HepG2 (cell line): Measurements from ENCODE around the gene INPP5K. TPM values are rescaled to one million over a fixed set of nuclear protein-coding genes. Genes with fewer than 3 reads are reported as not detected.
A peak's percentile ranks its signal among the peaks of the same experiment; 100 is the strongest.

Experiments used
- ATF6 ChIP-seq: sonication (generic); formaldehyde crosslinking; conservative IDR thresholded peaks from 2 replicates; pipeline ENCODE4 v1.4.0; 2020; ENCODE audit warnings: missing genetic modification reagents
- EED ChIP-seq: sonication (generic); formaldehyde crosslinking; IDR thresholded peaks from 2 replicates; pipeline ENCODE4 v1.5.0; 2020; ENCODE audit warnings: mild to moderate bottlenecking, missing genetic modification reagents
- FOXM1 ChIP-seq: sonication (generic); formaldehyde crosslinking; IDR thresholded peaks from 2 replicates; pipeline ENCODE4 v1.5.0; 2020; ENCODE audit warnings: missing genetic modification reagents
- KDM6A ChIP-seq: IDR thresholded peaks from 2 replicates; pipeline ENCODE4 v1.6.1; 2016; ENCODE audit warnings: low read depth
- MED1 ChIP-seq: sonication (generic); formaldehyde crosslinking; IDR thresholded peaks from 2 replicates; pipeline ENCODE4 v1.4.0; 2020; ENCODE audit warnings: missing genetic modification reagents
- MLXIP ChIP-seq: sonication (generic); formaldehyde crosslinking; IDR thresholded peaks from 2 replicates; pipeline ENCODE4 v1.9.0; 2021; ENCODE audit warnings: missing genetic modification reagents, borderline replicate concordance
- POGK ChIP-seq: sonication (generic); formaldehyde crosslinking; conservative IDR thresholded peaks from 2 replicates; pipeline ENCODE4 v1.8.0; 2022; ENCODE audit warnings: mild to moderate bottlenecking, moderate library complexity, missing genetic modification reagents
- PTBP1 ChIP-seq: fragments of 200-400 bp; formaldehyde crosslinking; IDR thresholded peaks from 2 replicates; pipeline ENCODE4 v1.6.1; 2018; ENCODE audit warnings: low read length, low read depth; ENCODE audit not compliant: poor library complexity, severe bottlenecking
- TIGD3 ChIP-seq: sonication (generic); formaldehyde crosslinking; IDR thresholded peaks from 2 replicates; pipeline ENCODE4 v1.5.1; 2020; ENCODE audit warnings: mild to moderate bottlenecking, missing genetic modification reagents, borderline replicate concordance
- XRCC5 ChIP-seq: fragments of 200-400 bp; formaldehyde crosslinking; optimal IDR thresholded peaks from 2 replicates; pipeline ENCODE3; 2017; ENCODE audit warnings: mild to moderate bottlenecking, low read length
- ZNF605 ChIP-seq: sonication (generic); formaldehyde crosslinking; IDR thresholded peaks from 2 replicates; pipeline ENCODE4 v1.8.0; 2022; ENCODE audit warnings: mild to moderate bottlenecking, missing genetic modification reagents
- ZNF691 ChIP-seq: sonication (generic); formaldehyde crosslinking; IDR thresholded peaks from 2 replicates; pipeline ENCODE4 v1.4.0; 2020; ENCODE audit warnings: missing genetic modification reagents, low read depth, mild to moderate bottlenecking, borderline replicate concordance
- ZNF720 ChIP-seq: sonication (generic); formaldehyde crosslinking; IDR thresholded peaks from 2 replicates; pipeline ENCODE4 v1.4.0; 2020; ENCODE audit warnings: missing genetic modification reagents
- ZNF850 ChIP-seq: sonication (generic); formaldehyde crosslinking; conservative IDR thresholded peaks from 2 replicates; pipeline ENCODE4 v1.9.0; 2021; ENCODE audit warnings: mild to moderate bottlenecking, missing genetic modification reagents
- polyA plus RNA-seq, 8 experiments: library from polyadenylated mRNA; depleted of rRNA in 3 of 8; stranded (reverse) in 7 of 8; unstranded in 1 of 8; fragments of >200 nt; fragmentation: Illumina TruSeq in 4 of 8; extraction: Trizol in 4 of 8; gene quantifications; 2 replicates each; pipeline versions ENCODE4 v1.2.1 to v1.2.3, GENCODE V29; 2011 to 2016; ENCODE audit warnings: low read depth in 4 of 8, missing spikeins in 1 of 8, mixed read lengths in 1 of 8; ENCODE audit not compliant: insufficient read depth in 1 of 8
- total RNA-seq, 5 experiments: library from RNA; depleted of rRNA; stranded (reverse); fragments of >200 nt; fragmentation: Illumina TruSeq; extraction: Trizol; gene quantifications; 2 replicates each; pipeline ENCODE4 v1.2.3, GENCODE V29; 2016; ENCODE audit warnings: low read depth in 1 of 5

Gene INPP5K
- total and polyA plus RNA-seq, 2 of the 13 experiments (the other 11 are each of a cell fraction or from before 2014, with no cell fraction given), result 4.8 to 9.6 TPM

GRCh38 chr17:1490643-1491442 lies 25.6 kb downstream of the INPP5K start (continued):
- TF ChIP-seq MLXIP (CRISPR knock-in tag), result no peak
- TF ChIP-seq XRCC5, result peak; percentile 14
- TF ChIP-seq EED (CRISPR knock-in tag), result no peak
- no peak for TF ChIP-seq ZNF720
- TF ChIP-seq FOXM1 (CRISPR knock-in tag), result no peak
- TF ChIP-seq ZNF605 (CRISPR knock-in tag), result no peak
- peak; percentile 60 for TF ChIP-seq POGK (CRISPR knock-in tag)
- TF ChIP-seq ZNF850 (CRISPR knock-in tag), result 0 out of 2 replicates have a peak, but pooled peaks have one; percentile 50
- TF ChIP-seq TIGD3 (CRISPR knock-in tag), result no peak
- no peak for TF ChIP-seq KDM6A (CRISPR knock-in tag)
- TF ChIP-seq ZNF691 (CRISPR knock-in tag), result no peak
- no peak for TF ChIP-seq ATF6 (CRISPR knock-in tag)
- TF ChIP-seq PTBP1, result no peak
- TF ChIP-seq MED1 (CRISPR knock-in tag), result peak; percentile 68
